Natural killer cell treated with Interleukin-12 subunit alpha and Interleukin-12 subunit beta and Interleukin-15 and Interleukin-18, amount 100 ng/mL, for 72 hours (primary cell): ENCODE measurements around the gene ETNPPL. TPM values are rescaled to one million over a fixed set of nuclear protein-coding genes. Genes with fewer than 3 reads are reported as not detected.
"Not testable (repeated sequence)": the region's sequence is repeated elsewhere in the genome, so short reads cannot be mapped to it uniquely, and the experiment has no call there.

Experiments used
- ATAC-seq, 2 donors: fragments of 150-1000 bp; cut with Tn5 transposase in 1 of 2; sonication (Bioruptor Pico), chemical (Tn5 transposase) in 1 of 2; 2 replicates each; pipeline ENCODE4 v1.10.0; 2021
- DNase-seq: peaks from one replicate; pipeline ENCODE4 v3.0.0; 2022; ENCODE audit warnings: low spot score
- H3K27ac Mint-ChIP-seq, 2 donors: 1 replicate in 1 of 2; 2 replicates in 1 of 2; pipeline ENCODE4 v1.8.0; 2022; ENCODE audit warnings: mixed read lengths in 2 of 2, mild to moderate bottlenecking in 1 of 2, moderate library complexity in 1 of 2
- H3K27me3 Mint-ChIP-seq, 2 donors: 1 replicate in 1 of 2; 2 replicates in 1 of 2; pipeline ENCODE4 v1.8.0; 2022; ENCODE audit warnings: mixed read lengths in 2 of 2
- H3K36me3 Mint-ChIP-seq: one replicate; pipeline ENCODE4 v1.8.0; 2022; ENCODE audit warnings: mixed read lengths
- H3K4me1 Mint-ChIP-seq, 2 donors: 1 replicate in 1 of 2; 2 replicates in 1 of 2; pipeline ENCODE4 v1.8.0; 2022; ENCODE audit warnings: low read depth in 2 of 2, mixed read lengths in 2 of 2, mild to moderate bottlenecking in 1 of 2
- H3K4me3 Mint-ChIP-seq: one replicate; pipeline ENCODE4 v1.8.0; 2022; ENCODE audit warnings: mixed read lengths
- H3K9me3 Mint-ChIP-seq: 2 replicates; pipeline ENCODE4 v1.8.0; 2022; ENCODE audit warnings: mixed read lengths
- total RNA-seq, 2 donors: library from RNA; stranded (reverse); gene quantifications; one replicate each; pipeline ENCODE4 v1.2.3, GENCODE V29; 2022

ETNPPL gene
- total RNA-seq, 2 donors from 2014 or later: not detected

DNA sequence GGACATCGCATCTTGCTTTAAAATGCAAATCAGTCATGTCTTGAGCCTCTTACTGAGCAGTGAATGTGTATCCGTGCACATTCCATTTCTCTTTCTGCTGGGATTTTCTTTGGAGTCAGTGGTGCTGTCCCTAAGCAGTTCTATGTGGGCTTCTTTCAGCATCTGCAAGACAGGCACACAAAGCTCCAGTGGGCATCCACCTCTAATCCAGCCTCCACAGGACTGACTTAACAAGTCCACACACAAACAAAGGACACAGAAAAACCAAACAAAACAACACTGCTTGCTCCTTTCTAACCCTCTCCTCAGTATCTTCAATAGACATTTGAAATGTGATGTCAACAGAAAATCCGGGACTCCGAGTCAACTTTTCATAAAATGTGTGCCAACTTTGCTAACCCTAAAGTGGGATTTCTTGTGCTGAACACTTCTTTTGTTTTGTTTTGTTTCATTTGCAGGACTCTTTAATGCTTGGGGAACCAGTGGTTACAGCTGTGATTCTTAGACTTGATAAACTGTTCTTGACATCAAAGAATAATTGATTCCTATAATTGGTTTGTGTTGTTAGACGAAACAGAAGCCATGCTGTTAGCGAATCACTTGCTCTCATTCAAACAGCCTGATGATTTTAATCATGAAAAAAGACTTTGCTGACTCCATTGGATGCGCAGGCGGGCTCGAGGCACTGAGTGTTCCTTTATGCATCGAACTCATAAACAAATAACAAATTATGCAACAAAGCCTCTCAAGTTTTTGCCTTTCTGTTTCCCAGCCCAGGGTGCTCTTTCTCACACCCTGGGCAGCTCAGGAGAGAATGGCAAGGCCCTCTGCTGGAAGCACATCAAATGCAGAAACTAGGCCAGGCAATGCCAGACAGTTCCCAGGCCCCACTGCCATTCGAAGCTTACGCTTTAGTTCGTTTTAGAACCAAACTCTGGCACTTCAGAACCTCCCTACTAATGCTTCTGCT, 20.1 kb downstream of the ETNPPL start:
- no peaks in the 10 kb centered on the region for H3K36me3 Mint-ChIP-seq
- H3K27me3 Mint-ChIP-seq: peaks cover 8% of the 10 kb centered on the region in 2 donors
- ATAC-seq (no peak), DNase-seq (no peak)
- H3K4me1 Mint-ChIP-seq: no peaks in the 10 kb centered on the region
- H3K4me3 Mint-ChIP-seq: no peak overlapping the region
- no peak overlapping the region for H3K27ac Mint-ChIP-seq
- H3K9me3 Mint-ChIP-seq: no peaks in the 10 kb centered on the region

DNA sequence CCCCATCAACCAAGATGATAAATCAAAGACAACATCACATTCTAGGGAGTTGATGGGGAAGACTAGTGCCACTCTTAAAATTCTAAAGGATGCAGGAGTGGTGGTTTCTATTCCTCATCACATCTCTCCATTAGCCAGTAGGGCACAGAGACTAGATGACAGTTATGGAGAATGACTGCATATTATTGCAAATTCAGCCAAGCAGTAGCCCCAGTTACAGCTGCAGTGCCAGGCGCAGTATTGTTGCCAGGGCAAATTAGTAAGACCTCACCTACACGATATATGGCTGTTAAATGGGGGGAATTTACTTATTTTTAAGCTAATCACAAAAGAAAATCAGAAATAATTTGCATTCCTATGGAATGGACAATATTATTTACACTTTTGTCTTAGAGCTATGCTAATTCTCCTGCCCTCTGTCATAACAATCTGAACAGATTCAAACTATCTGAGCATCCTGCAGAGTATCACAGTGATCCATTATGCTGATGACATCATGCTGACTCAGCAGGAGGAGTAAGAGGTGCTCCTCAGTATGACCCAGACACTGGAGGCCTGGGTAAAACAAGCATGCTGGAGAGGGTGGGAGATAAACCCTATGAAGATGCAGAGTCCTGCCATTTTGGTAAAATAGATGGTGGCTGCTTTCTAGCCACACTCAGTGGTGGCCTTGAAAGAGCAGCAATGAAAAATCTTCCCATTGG, 24.7 kb downstream of the ETNPPL start:
- DNase-seq (no peak), ATAC-seq (no peak)
- no peaks in the 10 kb centered on the region for H3K9me3 Mint-ChIP-seq
- no peaks in the 10 kb centered on the region for H3K36me3 Mint-ChIP-seq
- peaks cover 14 to 21% of the 10 kb centered on the region in 2 donors for H3K27me3 Mint-ChIP-seq
- no peak overlapping the region for H3K4me3 Mint-ChIP-seq
- H3K4me1 Mint-ChIP-seq: no peaks in the 10 kb centered on the region
- no peak overlapping the region for H3K27ac Mint-ChIP-seq

DNA sequence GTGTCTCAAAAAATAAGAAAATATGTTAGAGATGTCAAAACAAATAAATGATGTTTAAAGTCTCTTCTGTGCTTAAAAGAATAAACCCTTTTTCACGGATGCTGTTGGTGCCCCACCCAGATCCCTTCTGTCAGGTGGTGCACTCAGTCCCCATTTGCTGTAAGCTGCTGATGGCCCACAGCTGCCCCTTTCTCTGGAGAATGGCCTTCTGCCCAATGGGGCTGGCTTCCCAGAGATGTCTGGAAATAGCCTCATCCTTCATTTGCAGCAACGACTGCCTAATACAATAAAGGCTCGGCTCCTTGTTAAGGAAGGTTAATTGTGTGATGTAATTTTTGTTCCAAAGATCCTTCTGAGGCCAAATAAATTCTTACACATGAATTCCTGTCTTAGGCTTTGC, 31.8 kb downstream of the ETNPPL start:
- ATAC-seq (no peak), DNase-seq (no peak)
- no peak overlapping the region for H3K27ac Mint-ChIP-seq
- no peak overlapping the region for H3K4me3 Mint-ChIP-seq
- H3K27me3 Mint-ChIP-seq: peaks cover 5 to 6% of the 10 kb centered on the region in 2 donors
- H3K36me3 Mint-ChIP-seq: peaks cover 4% of the 10 kb centered on the region
- H3K4me1 Mint-ChIP-seq: no peaks in the 10 kb centered on the region
- H3K9me3 Mint-ChIP-seq: no peaks in the 10 kb centered on the region

DNA sequence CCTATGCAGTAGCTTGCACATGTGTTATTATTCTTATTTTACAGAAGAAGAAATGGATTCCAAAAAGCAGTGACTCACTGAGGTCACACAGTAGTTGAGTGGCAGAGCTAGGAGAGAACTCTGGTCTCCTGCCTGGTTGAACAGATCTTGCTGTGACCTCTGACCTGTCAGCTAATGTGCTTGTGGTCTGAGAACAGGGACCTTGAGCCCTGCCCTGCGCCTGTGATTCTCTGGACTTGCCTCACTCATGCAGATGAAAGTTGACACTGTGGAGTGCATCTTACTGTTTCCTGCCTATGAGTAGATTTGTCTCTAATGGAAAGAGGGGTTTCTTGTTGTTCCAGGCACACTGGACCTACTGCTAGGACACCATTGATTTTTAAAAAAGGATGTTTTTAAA, 32.3 kb downstream of the ETNPPL start:
- DNase-seq (no peak), ATAC-seq (no peak)
- Mint-ChIP-seq H3K4me3 (no peak overlapping the region), H3K27me3 (peaks cover 5 to 6% of the 10 kb centered on the region in 2 donors), H3K4me1 (no peaks in the 10 kb centered on the region), H3K27ac (no peak overlapping the region), H3K36me3 (peaks cover 4% of the 10 kb centered on the region), H3K9me3 (no peaks in the 10 kb centered on the region)

DNA sequence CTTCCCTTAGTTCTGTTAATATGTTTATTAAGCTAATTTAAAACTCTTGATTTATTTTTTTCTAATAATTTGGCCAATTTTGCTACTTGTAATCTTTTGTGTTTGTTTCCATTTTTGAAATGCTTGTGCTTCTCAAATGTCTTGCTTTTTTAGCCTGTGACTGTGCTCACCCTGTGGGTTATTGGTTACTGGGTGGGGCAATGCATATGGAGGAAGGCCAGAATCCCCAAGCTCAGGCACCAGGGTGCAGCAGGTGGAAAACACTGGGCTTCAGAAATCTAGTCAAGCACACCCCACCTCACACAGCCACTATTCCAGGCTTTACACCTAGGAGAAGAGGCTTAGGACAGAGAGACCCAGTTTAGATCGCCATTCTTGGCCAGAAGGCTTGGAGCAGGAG, 33.1 kb downstream of the ETNPPL start:
- Mint-ChIP-seq H3K4me3 (no peak overlapping the region), H3K27ac (no peak overlapping the region), H3K4me1 (no peaks in the 10 kb centered on the region), H3K9me3 (no peaks in the 10 kb centered on the region), H3K36me3 (peaks cover 4% of the 10 kb centered on the region), H3K27me3 (peaks cover 5 to 6% of the 10 kb centered on the region in 2 donors)
- no peak for ATAC-seq
- DNase-seq: no peak

DNA sequence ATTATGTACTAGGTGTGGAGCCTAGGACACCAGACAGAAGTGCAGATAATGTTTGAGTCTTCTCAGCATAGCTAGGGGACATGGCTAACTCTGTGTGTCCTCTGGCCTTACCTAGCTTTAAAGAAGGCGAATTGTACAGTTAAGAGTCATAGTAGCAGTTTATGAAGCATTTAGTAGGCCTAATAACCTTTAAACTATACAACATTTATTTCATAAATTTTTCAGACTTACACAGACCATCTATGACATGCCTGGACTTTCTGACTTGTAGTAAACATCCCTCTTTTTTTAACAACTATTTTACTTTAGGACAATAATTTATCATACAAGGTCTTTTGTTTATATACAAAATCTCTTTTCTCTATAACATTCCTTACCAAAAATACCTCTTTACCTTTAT, 37.4 kb downstream of the ETNPPL start:
- Mint-ChIP-seq H3K4me3 (no peak overlapping the region), H3K27ac (no peak overlapping the region), H3K27me3 (peaks cover 2 to 14% of the 10 kb centered on the region in 2 donors), H3K9me3 (no peaks in the 10 kb centered on the region), H3K36me3 (peaks cover 4% of the 10 kb centered on the region), H3K4me1 (no peaks in the 10 kb centered on the region)
- no peak for DNase-seq
- ATAC-seq: no peak

DNA sequence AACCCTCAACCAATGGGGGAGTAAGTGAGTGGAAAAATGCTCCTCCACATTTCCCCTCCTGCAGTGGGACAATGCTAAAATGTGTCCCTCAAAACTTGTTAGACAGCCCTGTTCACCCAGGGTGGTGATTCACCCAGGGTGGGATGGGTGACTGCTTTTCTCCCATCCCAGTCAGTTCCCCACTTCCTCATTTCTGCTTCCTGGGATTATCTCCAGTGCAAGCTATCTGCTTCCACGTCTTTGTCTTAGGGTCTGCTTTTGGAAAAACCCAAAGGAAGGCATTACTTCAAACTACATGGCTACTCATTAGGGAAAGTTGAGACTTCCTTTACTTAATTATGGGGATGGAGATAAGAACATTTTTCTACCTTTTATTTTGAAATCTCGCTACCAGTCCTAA, 45.5 kb downstream of the ETNPPL start:
- peaks cover 18 to 33% of the 10 kb centered on the region in 2 donors for H3K27me3 Mint-ChIP-seq
- H3K4me1 Mint-ChIP-seq: no peaks in the 10 kb centered on the region
- H3K4me3 Mint-ChIP-seq: no peak overlapping the region
- ATAC-seq (no peak), DNase-seq (no peak)
- no peaks in the 10 kb centered on the region for H3K36me3 Mint-ChIP-seq
- no peak overlapping the region for H3K27ac Mint-ChIP-seq
- H3K9me3 Mint-ChIP-seq: no peaks in the 10 kb centered on the region

DNA sequence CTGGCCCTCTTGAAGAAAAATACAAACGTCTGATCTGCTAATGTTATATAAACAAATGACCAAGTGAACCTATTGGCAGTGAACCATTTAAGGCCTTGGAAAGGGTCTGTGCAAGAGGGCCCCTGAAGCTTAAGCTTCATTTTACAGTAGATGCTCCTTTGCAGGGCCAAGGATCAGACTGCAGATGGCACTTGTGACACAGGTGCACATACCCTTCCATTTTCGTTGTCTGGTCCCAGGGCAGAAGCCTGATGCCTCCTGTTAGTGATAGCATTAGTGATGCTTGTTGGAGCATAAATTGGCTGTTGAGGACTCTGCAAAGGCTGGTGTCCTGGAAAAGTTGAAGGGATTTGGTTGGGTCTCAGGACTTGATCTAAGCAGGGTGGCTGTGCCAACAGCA, 46.5 kb downstream of the ETNPPL start:
- DNase-seq: no peak
- Mint-ChIP-seq H3K27me3 (peaks cover 22 to 30% of the 10 kb centered on the region in 2 donors), H3K36me3 (no peaks in the 10 kb centered on the region), H3K4me3 (no peak overlapping the region), H3K9me3 (no peaks in the 10 kb centered on the region), H3K27ac (no peak overlapping the region), H3K4me1 (no peaks in the 10 kb centered on the region)
- no peak for ATAC-seq

DNA sequence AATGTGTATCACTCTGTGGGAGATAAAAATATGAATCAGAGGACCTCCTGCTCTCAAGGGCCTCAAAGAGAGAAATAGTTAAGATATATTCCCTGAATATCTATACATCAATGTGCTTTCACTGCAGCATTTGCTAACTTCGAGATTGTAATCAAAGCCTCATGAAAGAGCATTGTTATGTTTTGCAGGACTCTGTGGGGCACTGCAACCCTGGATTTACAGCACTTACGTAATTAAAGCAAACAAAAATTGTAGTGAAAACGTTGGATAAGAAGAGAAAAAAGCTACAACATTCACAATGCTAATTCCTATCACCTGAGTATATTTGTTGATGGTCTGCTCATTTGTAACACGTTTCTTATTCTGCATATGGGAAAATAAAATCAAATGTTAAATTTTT, 48.0 kb downstream of the ETNPPL start:
- Mint-ChIP-seq H3K36me3 (no peaks in the 10 kb centered on the region), H3K4me3 (no peak overlapping the region), H3K27me3 (peaks cover 28 to 40% of the 10 kb centered on the region in 2 donors), H3K4me1 (no peaks in the 10 kb centered on the region), H3K27ac (no peak overlapping the region), H3K9me3 (no peaks in the 10 kb centered on the region)
- no peak for DNase-seq
- no peak for ATAC-seq

DNA sequence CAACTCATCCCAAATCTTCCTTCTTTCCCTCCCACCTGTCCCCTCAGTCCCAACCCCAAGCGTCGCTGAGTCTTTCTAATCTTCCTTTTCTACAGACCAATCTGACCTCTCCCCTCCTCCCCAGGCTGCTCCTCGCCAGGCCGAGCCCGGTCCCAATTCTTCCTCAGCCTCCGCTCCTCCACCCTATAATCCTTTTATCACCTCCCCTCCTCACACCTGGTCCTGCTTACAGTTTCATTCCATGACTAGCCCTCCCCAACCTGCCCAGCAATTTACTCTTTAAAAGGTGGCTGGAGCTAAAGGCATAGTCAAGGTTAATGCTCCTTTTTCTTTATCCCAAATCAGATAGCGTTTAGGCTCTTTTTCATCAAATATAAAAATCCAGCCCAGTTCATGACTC, 52.3 kb downstream of the ETNPPL start:
- not testable (repeated sequence) for DNase-seq, H3K9me3 Mint-ChIP-seq, H3K27ac Mint-ChIP-seq, ATAC-seq, H3K36me3 Mint-ChIP-seq, H3K4me1 Mint-ChIP-seq, H3K4me3 Mint-ChIP-seq
- H3K27me3 Mint-ChIP-seq: peaks cover 22 to 27% of the 10 kb centered on the region in 2 donors

DNA sequence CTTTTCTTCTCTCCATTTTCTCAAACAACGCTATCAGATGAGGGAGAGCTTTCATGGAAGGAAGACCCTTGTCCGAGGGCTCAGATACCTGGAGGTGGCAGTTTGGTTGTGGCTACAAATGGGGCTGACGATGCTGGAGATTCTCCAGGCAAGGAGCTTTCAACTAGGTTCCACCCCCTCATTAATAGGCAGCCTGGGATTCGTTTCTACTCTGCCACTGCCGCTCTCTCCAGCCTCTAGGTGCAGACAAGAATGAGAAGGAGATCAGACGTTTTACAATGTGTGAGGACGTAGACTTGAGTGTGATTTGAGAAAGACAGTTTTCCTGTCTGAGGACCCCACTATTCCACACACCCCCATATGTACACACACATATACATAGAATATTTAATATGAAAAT, 53.1 kb downstream of the ETNPPL start:
- Mint-ChIP-seq H3K27me3 (peaks cover 16 to 19% of the 10 kb centered on the region in 2 donors), H3K9me3 (no peaks in the 10 kb centered on the region), H3K4me3 (no peak overlapping the region), H3K36me3 (no peaks in the 10 kb centered on the region), H3K4me1 (no peaks in the 10 kb centered on the region), H3K27ac (no peak overlapping the region)
- DNase-seq (no peak), ATAC-seq (no peak)

DNA sequence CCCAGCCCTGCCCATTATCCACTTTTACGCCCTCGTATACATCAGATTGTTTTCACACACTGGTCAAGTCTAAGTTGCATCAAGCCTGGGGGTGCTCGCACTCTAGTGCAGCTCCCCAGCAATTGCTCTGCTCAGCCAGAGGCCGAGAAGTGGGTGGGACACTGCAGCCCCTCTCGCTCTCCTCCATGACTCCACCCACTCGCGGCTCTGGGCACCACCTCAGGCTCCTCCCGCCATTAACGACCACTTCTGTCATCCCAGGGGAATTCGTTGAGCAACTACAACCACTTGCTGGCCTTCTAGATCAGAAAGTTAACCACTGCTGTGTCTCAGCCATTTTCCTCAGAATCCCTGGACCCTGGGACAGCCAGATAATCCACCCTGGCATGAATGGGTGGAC, 53.6 kb downstream of the ETNPPL start:
- no peaks in the 10 kb centered on the region for H3K4me1 Mint-ChIP-seq
- H3K27me3 Mint-ChIP-seq: peaks cover 14 to 17% of the 10 kb centered on the region in 2 donors
- ATAC-seq (no peak), DNase-seq (no peak)
- H3K27ac Mint-ChIP-seq: no peak overlapping the region
- H3K9me3 Mint-ChIP-seq: no peaks in the 10 kb centered on the region
- no peak overlapping the region for H3K4me3 Mint-ChIP-seq
- H3K36me3 Mint-ChIP-seq: no peaks in the 10 kb centered on the region

DNA sequence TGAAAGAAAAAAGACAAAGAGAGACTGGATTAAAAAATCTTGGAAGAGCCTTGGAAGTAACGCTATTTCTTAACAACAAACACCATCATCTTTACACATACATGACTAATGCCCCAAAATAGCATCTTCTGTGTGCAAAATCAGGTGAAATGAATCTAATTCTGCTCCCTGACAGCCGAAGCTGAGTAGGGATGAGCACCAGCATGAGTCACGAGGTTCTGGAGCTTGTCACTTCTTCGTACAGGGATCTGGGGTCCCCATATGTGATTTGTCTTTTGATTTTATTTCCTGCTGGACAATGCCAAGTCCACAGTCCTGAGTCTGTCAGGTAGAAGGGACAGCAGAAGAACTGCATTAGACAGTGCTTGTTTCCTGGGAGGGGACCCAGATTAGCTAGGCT, 56.6 kb downstream of the ETNPPL start:
- ATAC-seq (no peak), DNase-seq (no peak)
- Mint-ChIP-seq H3K4me1 (peaks cover 7 to 10% of the 10 kb centered on the region in 2 donors), H3K9me3 (no peaks in the 10 kb centered on the region), H3K27me3 (peaks cover 8 to 15% of the 10 kb centered on the region in 2 donors), H3K4me3 (no peak overlapping the region), H3K36me3 (no peaks in the 10 kb centered on the region), H3K27ac (no peak overlapping the region)

DNA sequence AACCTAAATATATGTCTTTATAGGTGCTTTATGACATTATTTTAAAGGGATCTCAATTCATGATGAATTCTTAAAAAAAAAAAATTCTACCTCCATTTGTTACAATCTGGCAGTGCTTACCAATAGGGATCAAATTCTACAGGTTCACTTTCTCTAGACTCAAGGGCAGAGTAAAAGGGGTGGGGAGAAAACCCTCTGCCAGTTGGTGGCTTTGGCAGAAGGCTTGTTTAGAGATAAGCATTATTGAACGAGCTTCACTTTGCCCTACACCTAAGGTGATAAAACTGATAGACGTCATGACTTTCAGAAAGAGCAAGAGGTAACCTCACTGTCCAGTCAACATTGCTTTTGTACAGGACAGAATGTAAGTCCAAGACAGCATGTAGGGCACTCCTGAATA, 58.9 kb downstream of the ETNPPL start:
- ATAC-seq: no peak
- H3K4me3 Mint-ChIP-seq: no peak overlapping the region
- no peaks in the 10 kb centered on the region for H3K36me3 Mint-ChIP-seq
- DNase-seq: no peak
- peaks cover 0 to 14% of the 10 kb centered on the region in 2 donors for H3K27me3 Mint-ChIP-seq
- H3K4me1 Mint-ChIP-seq: peaks cover 7 to 10% of the 10 kb centered on the region in 2 donors
- no peaks in the 10 kb centered on the region for H3K9me3 Mint-ChIP-seq
- no peak overlapping the region for H3K27ac Mint-ChIP-seq
